GM12878 (cell line): ENCODE data around the gene ATP6V0C. TPM values are rescaled to one million over a fixed set of nuclear protein-coding genes. Genes with fewer than 3 reads are reported as not detected.
A peak's percentile ranks its signal among the peaks of the same experiment; 100 is the strongest.

ENCODE experiments used
- CBX3 ChIP-seq: fragments of 200-600 bp; sonication (generic); IDR thresholded peaks from 2 replicates; pipeline ENCODE4 v1.6.1; 2016; ENCODE audit warnings: low read depth, borderline replicate concordance
- ELK1 ChIP-seq: IDR thresholded peaks from 2 replicates; pipeline ENCODE4 v1.6.1; 2012; ENCODE audit warnings: low read depth, low read length, improper control_type of control experiment
- ESRRA ChIP-seq: IDR thresholded peaks from 2 replicates; pipeline ENCODE4 v1.6.1; 2012; ENCODE audit warnings: mild to moderate bottlenecking, low read length, improper control_type of control experiment
- ETV6 ChIP-seq, 2 experiments: fragments of 450-650 bp in 1 of 2; IDR thresholded peaks in 1 of 2; conservative IDR thresholded peaks in 1 of 2; 2 replicates each; pipeline ENCODE4 v1.6.1; 2014; ENCODE audit warnings: antibody characterized with exemption in 1 of 2, borderline replicate concordance in 1 of 2, low read depth in 1 of 2, mild to moderate bottlenecking in 1 of 2, moderate library complexity in 1 of 2
- IKZF1 ChIP-seq: fragments of 450-650 bp; conservative IDR thresholded peaks from 2 replicates; pipeline ENCODE4 v1.6.1; 2017; ENCODE audit warnings: antibody characterized with exemption, mild to moderate bottlenecking
- JUNB ChIP-seq: IDR thresholded peaks from 2 replicates; pipeline ENCODE4 v1.6.1; 2016; ENCODE audit warnings: antibody characterized with exemption, mild to moderate bottlenecking
- KDM1A ChIP-seq: fragments of 200-600 bp; sonication (generic); IDR thresholded peaks from 2 replicates; pipeline ENCODE4 v1.6.1; 2016; ENCODE audit warnings: borderline replicate concordance
- KLF5 ChIP-seq: fragments of 450-650 bp; IDR thresholded peaks from 2 replicates; pipeline ENCODE4 v1.6.1; 2014; ENCODE audit warnings: mild to moderate bottlenecking; ENCODE audit not compliant: partially characterized antibody
- LARP7 ChIP-seq: fragments of 450-650 bp; IDR thresholded peaks from 2 replicates; pipeline ENCODE4 v1.6.1; 2017; ENCODE audit warnings: mild to moderate bottlenecking
- MAX ChIP-seq: IDR thresholded peaks from 2 replicates; pipeline ENCODE4 v1.6.1; 2012; ENCODE audit warnings: low read depth, low read length, improper control_type of control experiment
- MEF2B ChIP-seq: fragments of 450-650 bp; IDR thresholded peaks from 2 replicates; pipeline ENCODE4 v1.6.1; 2018; ENCODE audit warnings: mild to moderate bottlenecking, moderate library complexity; ENCODE audit not compliant: partially characterized antibody, poor library complexity, severe bottlenecking
- PRDM15 ChIP-seq: fragments of 450-650 bp; formaldehyde crosslinking; IDR thresholded peaks from 2 replicates; pipeline ENCODE4 v1.4.0; 2020; ENCODE audit warnings: mild to moderate bottlenecking, moderate library complexity
- RFX5 ChIP-seq: IDR thresholded peaks from 2 replicates; pipeline ENCODE4 v1.6.1; 2011; ENCODE audit warnings: low read depth, low read length, improper control_type of control experiment
- SIN3A ChIP-seq: IDR thresholded peaks from 2 replicates; pipeline ENCODE4 v1.6.1; 2012; ENCODE audit warnings: low read depth, low read length, improper control_type of control experiment
- SMARCA5 ChIP-seq: fragments of 450-650 bp; IDR thresholded peaks from 2 replicates; pipeline ENCODE4 v1.6.1; 2017; ENCODE audit warnings: mild to moderate bottlenecking
- SREBF2 ChIP-seq: IDR thresholded peaks from 2 replicates; pipeline ENCODE4 v1.6.1; 2012; ENCODE audit warnings: mild to moderate bottlenecking, low read length
- TAF1 ChIP-seq: IDR thresholded peaks from 2 replicates; pipeline ENCODE4 v1.6.1; 2011; ENCODE audit warnings: mild to moderate bottlenecking, low read depth, low read length, borderline replicate concordance
- TCF12 ChIP-seq: IDR thresholded peaks from 2 replicates; pipeline ENCODE4 v1.6.1; 2011; ENCODE audit warnings: low read depth, mild to moderate bottlenecking, low read length
- USF1 ChIP-seq: IDR thresholded peaks from 2 replicates; pipeline ENCODE4 v1.6.1; 2011; ENCODE audit warnings: borderline replicate concordance, low read depth, mild to moderate bottlenecking, moderate library complexity, mixed read lengths, low read length; ENCODE audit not compliant: insufficient read depth; ENCODE audit errors: extremely low read length
- ZNF207 ChIP-seq: fragments of 450-650 bp; IDR thresholded peaks from 2 replicates; pipeline ENCODE4 v1.6.1; 2014; ENCODE audit warnings: antibody characterized with exemption, mild to moderate bottlenecking, borderline replicate concordance
- ZNF274 ChIP-seq: IDR thresholded peaks from one replicate; pipeline ENCODE4 v1.8.0; 2011; ENCODE audit not compliant: insufficient read length, insufficient read depth
- ZNF687 ChIP-seq: fragments of 450-650 bp; IDR thresholded peaks from 2 replicates; pipeline ENCODE4 v1.6.1; 2017; ENCODE audit warnings: mild to moderate bottlenecking, moderate library complexity
- polyA plus RNA-seq, 11 experiments: library from polyadenylated mRNA; depleted of rRNA in 4 of 11; unstranded in 6 of 11; stranded (reverse) in 5 of 11; fragments of >200 nt; fragmentation: Nextera tagmentation in 4 of 11; fragmentation: Illumina TruSeq in 1 of 11; extraction: Ambion mirVana in 4 of 11; extraction: Trizol in 1 of 11; gene quantifications; 1 replicate in 1 of 11; 2 replicates in 10 of 11; pipeline versions ENCODE4 v1.2.1 to v1.2.3, GENCODE V29; 2011 to 2016; ENCODE audit warnings: inconsistent platforms in 2 of 11, missing spikeins in 2 of 11, low read depth in 1 of 11
- total RNA-seq, 4 experiments: library from RNA; depleted of rRNA in 3 of 4; stranded (reverse); fragments of >200 nt in 3 of 4; fragmentation: Illumina TruSeq in 1 of 4; extraction: Trizol in 1 of 4; gene quantifications; 2 replicates each; pipeline versions ENCODE4 v1.2.1 to v1.2.3, GENCODE V29; 2013 to 2021

ATP6V0C gene
- total and polyA plus RNA-seq, 10 of the 15 experiments (the other 5 are each of a cell fraction or from before 2014, with no cell fraction given): 2.4 to 135 (median 18.4) TPM

- TF ChIP-seq SREBF2 (no peak), ELK1 (no peak), SIN3A (no peak), KDM1A (no peak), MEF2B (no peak), ZNF274 (no peak), JUNB (no peak), TCF12 (no peak), ETV6 (conservative IDR thresholded peaks at IDR 0.05 in 1 of 2, IDR thresholded peaks at IDR 0.05 in 1 of 2; ENCODE audit: borderline replicate concordance in 1 of 2, low read depth in 1 of 2) (no peak), KLF5 (no peak), MAX (no peak), CBX3 (no peak), SMARCA5 (peak; percentile 40; the same call in 1 of the 2 replicates), IKZF1 (peak; percentile 76), ZNF687 (peak; percentile 64), PRDM15 (CRISPR knock-in tag) (no peak), ESRRA (no peak), RFX5 (no peak), ZNF207 (no peak), LARP7 (no peak), USF1 (peak; percentile 84), TAF1 (no peak)
Measured at GRCh38 chr16:2507052-2507659, 6.6 kb upstream of the ATP6V0C start (continued).
